NOMO-1 treated with dmso at 0.1 percent for 144 hours (cell line): ENCODE measurements around the gene PDLIM5.
"Not testable (repeated sequence)": the region's sequence is repeated elsewhere in the genome, so short reads cannot be mapped to it uniquely, and the experiment has no call there.

ENCODE experiments used
- DNase-seq: peaks from one replicate; lab custom pipeline; 2025; ENCODE audit not compliant: unreplicated experiment; lab: John Stamatoyannopoulos, UW

Gene PDLIM5

GRCh38 chr4:94639298-94639697 lies 187.6 kb downstream of the PDLIM5 start:
- DNase-seq: no peak

GRCh38 chr4:94640151-94640550 lies 188.4 kb downstream of the PDLIM5 start:
- no peak for DNase-seq

- DNase-seq: no peak
These were observed 190.2 kb downstream of the PDLIM5 start for GRCh38 chr4:94641702-94642560.

- no peak for DNase-seq
These were observed 190.8 kb downstream of the PDLIM5 start for GRCh38 chr4:94642561-94642866.

GRCh38 chr4:94648699-94649098 lies 197.0 kb downstream of the PDLIM5 start:
- no peak for DNase-seq

GRCh38 chr4:94649381-94650133 lies 197.8 kb downstream of the PDLIM5 start:
- DNase-seq: no peak

- DNase-seq: no peak
These were observed 198.4 kb downstream of the PDLIM5 start for GRCh38 chr4:94650134-94650495.

GRCh38 chr4:94650690-94651089 lies 198.9 kb downstream of the PDLIM5 start:
- DNase-seq: no peak

- DNase-seq: no peak
These were observed 201.4 kb downstream of the PDLIM5 start for GRCh38 chr4:94653095-94653649.

GRCh38 chr4:94653984-94654609 lies 202.4 kb downstream of the PDLIM5 start:
- DNase-seq: no peak

GRCh38 chr4:94654714-94655113 lies 203.0 kb downstream of the PDLIM5 start:
- DNase-seq: no peak

GRCh38 chr4:94660614-94661013 lies 208.9 kb downstream of the PDLIM5 start:
- DNase-seq: no peak

- not testable (repeated sequence) for DNase-seq
These were observed 213.3 kb downstream of the PDLIM5 start for GRCh38 chr4:94665021-94665420.

- no peak for DNase-seq
These were observed 214.0 kb downstream of the PDLIM5 start for GRCh38 chr4:94665500-94666404.

- no peak for DNase-seq
These were observed 217.0 kb downstream of the PDLIM5 start for GRCh38 chr4:94668724-94669123.

- no peak for DNase-seq
These were observed 218.2 kb downstream of the PDLIM5 start for GRCh38 chr4:94669672-94670664.

- no peak for DNase-seq
These were observed 219.4 kb downstream of the PDLIM5 start for GRCh38 chr4:94671113-94671512.

GRCh38 chr4:94673961-94674360 lies 222.2 kb downstream of the PDLIM5 start:
- DNase-seq: no peak

GRCh38 chr4:94676970-94677369 lies 225.2 kb downstream of the PDLIM5 start:
- DNase-seq: no peak
